IMR-90 (cell line): ENCODE measurements around the gene CHD6.

Experiments used
- BHLHE40 ChIP-seq: fragments of 150-350 bp; IDR thresholded peaks from 2 replicates; pipeline ENCODE4 v1.6.1; 2016; ENCODE audit warnings: mild to moderate bottlenecking, low read depth, low read length
- CEBPB ChIP-seq: IDR thresholded peaks from 2 replicates; pipeline ENCODE4 v1.6.1; 2012; ENCODE audit warnings: low read depth, low read length, improper control_type of control experiment
- MAZ ChIP-seq: IDR thresholded peaks from 2 replicates; pipeline ENCODE4 v1.6.1; 2012; ENCODE audit warnings: low read depth, mild to moderate bottlenecking, low read length, improper control_type of control experiment, moderate library complexity, borderline replicate concordance
- NFE2L2 ChIP-seq: fragments of 150-350 bp; IDR thresholded peaks from 2 replicates; pipeline ENCODE4 v1.6.1; 2016; ENCODE audit warnings: low read depth, mild to moderate bottlenecking, low read length
- POLR2A ChIP-seq: IDR thresholded peaks from 2 replicates; pipeline ENCODE4 v1.6.1; 2012; ENCODE audit warnings: mild to moderate bottlenecking, low read depth, low read length
- RAD21 ChIP-seq: IDR thresholded peaks from 2 replicates; pipeline ENCODE4 v1.6.1; 2012; ENCODE audit warnings: low read length, improper control_type of control experiment
- RFX5 ChIP-seq: IDR thresholded peaks from 2 replicates; pipeline ENCODE4 v1.8.0; 2012; ENCODE audit warnings: low read depth, mild to moderate bottlenecking, low read length, moderate library complexity
- SMC3 ChIP-seq: fragments of 150-350 bp; IDR thresholded peaks from 2 replicates; pipeline ENCODE4 v1.6.1; 2016; ENCODE audit warnings: low read depth, mild to moderate bottlenecking, antibody characterized with exemption, low read length, moderate library complexity
- TF ChIP-seq, protein P1 (sequence below): conservative IDR thresholded peaks from 2 replicates; pipeline ENCODE4 v1.5.1; 2012; ENCODE audit warnings: mild to moderate bottlenecking, low read depth, low read length, improper control_type of control experiment

GRCh38 chr20:41526327-41526726, 91.8 kb downstream of the CHD6 start:
- TF ChIP-seq, protein P1, sequence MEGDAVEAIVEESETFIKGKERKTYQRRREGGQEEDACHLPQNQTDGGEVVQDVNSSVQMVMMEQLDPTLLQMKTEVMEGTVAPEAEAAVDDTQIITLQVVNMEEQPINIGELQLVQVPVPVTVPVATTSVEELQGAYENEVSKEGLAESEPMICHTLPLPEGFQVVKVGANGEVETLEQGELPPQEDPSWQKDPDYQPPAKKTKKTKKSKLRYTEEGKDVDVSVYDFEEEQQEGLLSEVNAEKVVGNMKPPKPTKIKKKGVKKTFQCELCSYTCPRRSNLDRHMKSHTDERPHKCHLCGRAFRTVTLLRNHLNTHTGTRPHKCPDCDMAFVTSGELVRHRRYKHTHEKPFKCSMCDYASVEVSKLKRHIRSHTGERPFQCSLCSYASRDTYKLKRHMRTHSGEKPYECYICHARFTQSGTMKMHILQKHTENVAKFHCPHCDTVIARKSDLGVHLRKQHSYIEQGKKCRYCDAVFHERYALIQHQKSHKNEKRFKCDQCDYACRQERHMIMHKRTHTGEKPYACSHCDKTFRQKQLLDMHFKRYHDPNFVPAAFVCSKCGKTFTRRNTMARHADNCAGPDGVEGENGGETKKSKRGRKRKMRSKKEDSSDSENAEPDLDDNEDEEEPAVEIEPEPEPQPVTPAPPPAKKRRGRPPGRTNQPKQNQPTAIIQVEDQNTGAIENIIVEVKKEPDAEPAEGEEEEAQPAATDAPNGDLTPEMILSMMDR: no peak
- no peak for TF ChIP-seq BHLHE40
- no peak for TF ChIP-seq POLR2A
- no peak for TF ChIP-seq MAZ
- no peak for TF ChIP-seq RAD21
- TF ChIP-seq CEBPB: no peak
- TF ChIP-seq NFE2L2: no peak
- no peak for TF ChIP-seq RFX5
- no peak for TF ChIP-seq SMC3
